Measurements from ENCODE around the gene TCF4.

TCF4 gene

DNA sequence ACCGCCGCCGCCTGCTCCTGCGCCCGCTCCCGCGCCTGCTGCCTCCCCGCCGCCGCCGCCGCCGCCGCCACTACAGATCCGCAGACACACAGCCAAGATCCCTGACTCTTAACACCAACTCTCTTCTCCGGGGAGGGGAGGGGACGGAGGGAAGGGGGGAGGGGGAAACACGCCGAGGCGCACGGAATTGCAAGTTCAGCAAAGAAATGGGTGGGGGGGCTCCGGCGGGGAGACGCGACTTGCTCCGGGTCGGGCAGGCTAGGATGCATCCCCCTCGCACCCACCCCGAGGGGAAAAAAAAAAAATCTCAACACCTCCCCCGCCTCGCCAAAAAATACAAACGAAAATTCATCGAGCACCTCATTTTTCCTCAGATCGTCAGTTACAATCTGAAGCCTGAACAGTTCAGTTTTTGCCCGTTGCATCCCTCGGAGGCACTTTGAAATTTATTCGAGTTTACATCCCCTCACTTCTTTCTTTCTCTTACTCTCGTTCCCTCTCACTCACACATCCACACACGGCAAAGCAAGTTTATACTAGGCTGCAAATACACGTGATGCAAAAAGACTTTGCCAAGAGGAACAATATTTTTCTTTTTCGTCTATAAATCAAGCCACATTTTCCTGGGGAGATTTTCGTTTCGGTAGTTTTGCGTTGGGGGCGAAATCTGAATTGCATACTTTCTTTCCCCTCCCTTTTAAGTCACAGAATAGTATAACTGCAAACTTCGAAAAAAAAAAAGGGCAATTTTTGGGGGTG, at the start of gene TCF4:
Gene TCF4 (minus strand): TSS at position 82 of the 759 bp plus-strand sequence. CDS start 1,076 bp downstream, outside the sequence.
- DNase-seq, result no peak

- no peak for DNase-seq
Measured at GRCh38 chr18:55637204-55637603, 49.2 kb upstream of the TCF4 start.

GRCh38 chr18:55635439-55635838, 47.4 kb upstream of the TCF4 start:
- no peak for DNase-seq

DNA sequence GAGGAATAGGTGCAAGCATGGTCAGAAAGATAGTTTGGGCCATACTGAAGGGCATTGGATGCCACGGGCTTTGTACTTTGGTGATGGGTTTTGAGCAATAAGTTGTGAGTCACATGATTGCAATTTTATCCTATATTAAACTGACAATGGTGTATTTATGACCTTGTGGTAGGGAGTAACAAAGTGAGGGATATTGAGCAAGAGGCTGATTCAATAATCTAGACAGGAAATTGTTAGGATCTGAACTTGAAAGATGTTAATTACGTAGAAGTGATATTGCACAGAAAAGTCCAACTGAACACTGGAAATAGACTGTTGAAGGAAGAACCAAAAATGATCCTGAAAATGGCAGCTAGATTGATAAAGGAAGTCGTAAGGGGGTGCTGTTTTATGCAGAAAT, 46.6 kb upstream of the TCF4 start:
- no peak for DNase-seq

DNA sequence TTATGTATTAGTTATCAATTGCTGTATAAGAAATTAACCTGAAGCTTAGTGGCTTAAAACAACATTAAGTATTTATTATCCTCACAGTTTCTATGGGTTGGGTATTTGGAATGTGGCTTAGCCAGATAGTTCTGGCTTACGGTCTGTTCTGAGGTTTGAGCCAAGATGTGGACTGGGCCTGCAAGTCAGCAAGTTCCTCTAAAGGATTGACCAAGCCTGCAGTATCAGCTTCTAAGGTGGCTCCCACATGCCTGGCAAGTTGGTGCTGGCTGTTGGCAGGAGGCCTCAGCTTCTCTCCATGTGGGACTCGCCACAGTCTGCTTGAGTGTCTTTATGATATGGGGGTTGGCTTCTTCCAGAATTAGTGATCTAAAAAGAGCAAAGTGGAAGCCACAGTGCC, 45.0 kb upstream of the TCF4 start:
- DNase-seq, result no peak

DNA sequence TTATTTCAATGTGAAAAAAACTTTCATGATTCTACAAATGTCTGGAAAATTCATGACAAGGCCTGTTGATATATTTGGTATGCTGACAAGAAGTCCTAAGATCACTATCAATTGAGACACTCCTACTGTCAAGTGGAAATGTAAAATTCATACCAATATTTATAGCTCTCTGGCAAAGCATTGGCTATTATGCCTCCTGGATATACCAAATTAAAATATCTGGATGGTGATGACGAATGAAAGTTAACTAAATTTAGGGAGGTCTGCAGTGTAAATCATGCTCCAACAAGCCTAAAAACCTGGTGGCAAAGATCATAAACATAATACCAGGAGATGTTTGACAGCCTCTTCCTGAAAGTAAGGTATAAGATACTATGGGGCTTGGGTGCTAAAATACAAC, 41.1 kb upstream of the TCF4 start:
- no peak for DNase-seq

GRCh38 chr18:55627007-55627406, 39.0 kb upstream of the TCF4 start:
- DNase-seq, result no peak

- DNase-seq, result no peak
Measured at GRCh38 chr18:55625901-55626300, 37.9 kb upstream of the TCF4 start.

DNA sequence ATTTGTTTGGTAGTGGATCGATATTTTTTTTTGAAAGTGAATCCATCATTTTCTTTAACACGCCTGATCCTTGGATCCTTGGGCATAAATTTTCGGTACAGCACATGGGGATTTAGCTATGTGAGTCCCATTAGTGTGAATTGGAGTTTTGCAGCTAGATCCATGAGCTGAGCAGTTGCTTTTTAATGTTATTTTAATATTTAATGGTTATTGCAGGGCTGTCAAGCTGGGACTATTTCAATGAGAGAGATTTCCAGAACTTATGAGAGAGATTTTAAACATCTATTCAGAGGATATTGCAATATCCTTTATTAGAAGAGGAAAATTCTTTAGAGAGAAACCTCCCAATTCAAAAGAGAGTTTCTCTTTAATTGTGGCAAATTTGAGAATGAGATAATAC, 35.6 kb upstream of the TCF4 start:
- no peak for DNase-seq

DNA sequence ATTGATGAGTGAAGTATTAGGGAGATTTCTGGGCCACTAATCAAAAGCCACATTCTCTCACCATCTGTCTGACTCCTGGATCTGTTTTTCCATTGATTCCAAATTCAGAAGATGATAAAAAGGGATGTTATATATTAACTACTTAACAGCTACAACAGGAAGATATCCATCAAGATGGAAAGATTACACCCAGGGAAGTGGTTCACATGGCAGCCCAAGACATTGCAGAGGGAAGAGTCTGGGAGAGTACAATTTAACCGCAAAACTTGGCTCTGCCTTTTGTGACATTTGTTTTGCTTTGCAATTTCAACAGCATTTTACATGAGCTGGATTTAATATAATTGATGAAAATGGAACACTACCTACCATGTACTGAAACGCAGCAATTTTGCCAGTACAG, 22.5 kb upstream of the TCF4 start:
- no peak for DNase-seq

DNA sequence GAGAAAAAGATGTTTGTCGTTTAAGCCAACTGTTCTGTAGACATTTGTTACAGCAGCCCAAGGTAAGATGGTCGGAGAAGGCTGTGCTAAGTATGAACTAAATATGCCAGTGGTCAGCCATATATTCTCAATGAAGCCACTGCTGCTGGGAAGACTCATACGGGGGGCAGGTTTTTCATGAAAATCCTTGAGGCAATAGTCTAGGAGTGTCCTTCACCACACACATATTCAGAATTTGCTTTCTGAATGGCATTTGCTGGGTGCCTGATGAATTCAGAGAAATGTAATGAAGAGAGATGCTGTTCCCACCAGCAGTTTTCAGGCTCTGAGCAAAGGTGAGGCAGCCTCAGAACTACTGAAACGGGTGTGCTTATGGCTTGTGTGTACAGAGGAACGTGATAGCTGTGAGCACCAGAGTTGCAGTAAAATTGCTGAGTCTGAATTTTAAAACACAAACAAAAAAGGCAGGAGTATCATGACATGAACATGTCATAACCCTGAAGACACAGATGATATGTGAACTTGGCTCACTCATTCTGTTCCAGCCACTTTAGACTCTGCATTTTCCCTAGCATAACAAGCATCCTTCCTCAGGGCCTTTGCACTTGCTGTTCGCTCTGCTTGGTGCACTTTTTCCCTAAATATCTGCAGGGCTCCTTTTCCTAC, 21.3 kb upstream of the TCF4 start:
- DNase-seq, result no peak

DNA sequence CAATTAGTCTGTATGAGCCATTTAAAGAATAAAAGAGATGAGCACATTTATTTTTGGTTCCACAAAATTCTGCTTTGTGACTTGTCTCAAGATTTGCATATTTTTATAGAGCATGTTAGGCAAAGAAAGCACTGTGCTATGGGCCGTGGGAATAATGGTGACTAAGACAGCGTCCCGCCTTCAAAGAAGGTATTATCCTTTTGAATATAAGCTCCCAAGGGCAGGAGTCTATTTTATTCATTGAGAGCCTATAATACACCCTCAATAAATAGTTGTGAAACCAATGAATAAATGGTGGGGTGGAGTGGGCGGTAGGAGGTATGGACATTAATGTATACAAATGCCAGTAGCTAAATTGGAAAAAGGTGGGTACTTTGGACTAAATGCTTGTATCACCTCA, 20.5 kb upstream of the TCF4 start:
- DNase-seq, result no peak

- DNase-seq, result peak; percentile 36
Measured at GRCh38 chr18:55607773-55608172, 19.8 kb upstream of the TCF4 start.

DNA sequence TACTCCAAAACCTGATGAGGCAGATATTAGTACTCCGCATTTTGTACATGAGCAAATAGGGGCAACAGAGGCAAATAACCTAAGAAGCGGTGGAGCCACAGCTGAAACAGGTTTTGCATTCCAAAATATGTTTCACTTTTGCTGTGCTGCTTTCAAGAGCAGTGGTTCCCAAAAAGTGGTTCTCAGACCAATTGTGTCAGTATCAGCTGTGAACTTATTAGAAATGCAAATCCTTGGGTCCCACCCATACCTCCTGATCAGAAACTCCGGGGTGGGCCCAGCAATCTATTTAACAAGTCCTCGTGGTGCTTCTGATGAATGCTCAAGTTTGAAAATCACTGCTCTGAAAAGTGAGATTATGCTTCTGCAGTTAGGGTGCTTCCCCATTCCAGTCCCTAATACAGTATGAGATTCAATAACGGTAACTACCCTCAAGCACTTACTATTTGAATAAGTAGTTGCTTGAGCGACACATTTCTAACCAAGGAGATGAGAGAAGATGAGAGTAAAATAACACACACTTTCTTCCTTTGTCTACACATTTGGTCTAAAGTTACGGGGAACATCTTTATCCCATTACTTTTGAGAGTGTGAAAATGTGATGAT, 17.8 kb upstream of the TCF4 start:
- DNase-seq, result no peak

GRCh38 chr18:55603775-55604174, 15.8 kb upstream of the TCF4 start:
- DNase-seq, result no peak

- DNase-seq, result no peak
Measured at GRCh38 chr18:55593888-55594287, 5.9 kb upstream of the TCF4 start.

- DNase-seq, result no peak
Measured at GRCh38 chr18:55592572-55592971, 4.6 kb upstream of the TCF4 start.

DNA sequence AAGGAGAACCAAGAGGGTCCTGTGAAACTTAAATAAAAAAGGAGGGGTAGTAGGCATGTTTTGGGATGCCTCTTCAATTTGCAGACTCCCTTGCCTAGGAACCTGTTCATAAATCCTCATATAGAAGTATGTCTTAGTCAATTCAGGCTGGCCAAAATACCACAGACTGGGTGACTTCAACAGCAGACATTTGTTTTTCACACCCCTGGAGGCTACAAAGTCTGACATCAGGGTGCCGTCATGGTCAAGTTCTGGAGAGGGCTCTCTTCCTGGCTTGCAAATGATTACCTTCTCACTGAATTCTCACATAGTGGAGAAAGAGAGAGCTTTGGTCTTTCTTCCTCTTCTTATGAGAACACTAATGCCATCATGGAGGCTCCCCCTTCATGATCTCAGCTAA, 4.1 kb upstream of the TCF4 start:
- DNase-seq, result no peak

DNA sequence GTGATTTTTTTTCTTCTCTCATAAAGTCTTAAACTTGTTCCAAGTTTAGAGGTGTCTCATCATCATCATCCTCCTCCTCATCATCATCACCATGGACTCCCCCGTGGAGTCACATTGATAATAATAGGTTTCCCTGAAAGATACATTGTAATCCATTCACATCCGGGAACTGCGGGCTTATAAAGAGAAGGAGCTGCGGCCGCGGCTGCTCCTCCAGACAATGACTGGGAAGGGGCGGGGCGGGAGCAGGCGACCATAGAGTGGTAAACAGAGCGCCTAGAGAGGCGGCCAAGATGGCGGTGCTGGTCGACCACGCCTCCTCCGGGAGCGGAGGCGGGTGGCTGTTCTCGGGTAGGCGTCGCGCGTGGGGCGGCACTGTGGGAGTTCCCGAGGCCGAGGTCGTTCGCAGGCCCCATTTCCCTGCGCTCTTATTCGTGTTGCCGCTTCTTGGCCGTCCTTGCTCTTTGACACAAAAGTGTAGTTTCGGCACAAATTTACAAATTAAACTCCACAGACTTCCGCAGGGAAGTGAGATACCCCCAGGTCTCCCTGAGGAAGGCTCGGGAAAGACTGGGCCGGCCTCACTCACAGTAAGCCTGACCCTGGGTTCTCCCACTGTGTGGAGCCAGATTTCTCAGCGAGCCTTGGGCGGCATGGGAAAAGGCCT, 1.8 kb upstream of the TCF4 start:
- peak; percentile 93 for DNase-seq

- peak; percentile 32 for DNase-seq
Measured at GRCh38 chr18:55588870-55589595, 1.0 kb upstream of the TCF4 start.

DNA sequence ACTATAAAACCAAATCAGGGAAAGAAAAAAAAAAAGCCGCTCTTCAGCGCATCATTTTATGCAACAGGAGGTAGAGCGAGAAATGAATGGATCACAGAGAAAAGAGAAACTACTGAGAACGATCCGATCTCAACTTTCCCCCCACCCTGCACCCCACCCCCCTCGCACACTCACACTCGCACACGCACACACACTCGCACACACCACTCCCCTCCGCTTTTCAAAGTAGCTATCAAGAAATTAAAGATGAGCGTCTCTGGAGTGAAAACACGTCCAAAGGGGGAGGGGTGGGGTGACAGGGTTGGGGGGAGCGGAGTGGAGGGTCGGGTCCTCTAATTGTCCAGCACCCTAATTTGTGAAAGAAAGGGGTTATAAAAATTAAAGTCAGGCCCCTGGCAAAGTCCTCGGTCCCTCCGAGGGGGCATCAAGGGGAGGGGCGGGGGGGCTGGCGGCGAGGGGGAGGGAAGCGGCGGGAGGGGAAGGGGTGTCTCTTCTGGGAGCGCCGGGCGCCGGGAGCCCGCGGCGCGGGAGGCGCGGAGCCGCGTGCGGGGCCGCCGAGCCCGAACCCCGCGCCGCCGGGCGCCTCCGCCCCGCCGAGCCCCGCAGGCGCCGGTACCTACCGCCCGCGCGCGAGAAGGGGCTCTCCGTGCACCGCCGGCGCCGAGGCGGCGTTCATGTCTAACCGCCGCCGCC, 428 bp downstream of the TCF4 start:
- DNase-seq, result peak; percentile 35

DNA sequence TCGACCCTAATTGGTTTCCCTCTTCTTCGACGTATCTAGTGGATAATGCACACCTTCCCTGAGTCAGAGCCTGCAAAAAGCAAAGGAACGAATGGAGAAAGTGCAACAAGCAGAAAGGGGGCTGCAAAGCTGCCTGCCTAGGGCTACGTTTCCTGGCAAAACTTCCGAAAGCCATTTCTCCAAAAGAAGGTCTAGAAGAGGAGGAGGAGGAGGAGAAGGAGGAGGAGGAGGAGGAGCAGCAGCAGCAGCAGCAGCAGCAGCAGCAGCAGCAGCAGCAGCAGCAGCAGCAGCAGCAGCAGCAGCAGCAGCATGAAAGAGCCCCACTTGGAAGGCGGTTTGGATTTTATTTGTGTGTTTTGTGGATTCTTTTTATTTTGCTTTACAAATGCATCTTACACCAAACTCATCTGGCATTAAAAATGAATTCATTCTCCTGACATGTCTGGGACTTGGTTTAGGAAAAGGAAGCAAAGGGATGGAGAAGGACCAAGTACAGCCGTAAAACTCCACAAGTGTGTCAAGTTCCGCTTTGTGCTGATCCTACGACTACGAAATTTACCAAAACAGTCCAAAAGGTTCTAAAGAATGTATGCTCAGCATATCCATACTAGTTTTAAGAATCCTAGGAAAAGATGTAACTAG, 2.0 kb downstream of the TCF4 start:
- no peak for DNase-seq
